ENCODE data around the gene MRPL51. TPM values are rescaled to one million over a fixed set of nuclear protein-coding genes. Genes with fewer than 3 reads are reported as not detected.
A peak's percentile ranks its signal among the peaks of the same experiment; 100 is the strongest.
"Not testable (repeated sequence)": the region's sequence is repeated elsewhere in the genome, so short reads cannot be mapped to it uniquely, and the experiment has no call there.

The MRPL51 gene
- total RNA-seq, 1 experiment from 2014 or later = 137 TPM

DNA sequence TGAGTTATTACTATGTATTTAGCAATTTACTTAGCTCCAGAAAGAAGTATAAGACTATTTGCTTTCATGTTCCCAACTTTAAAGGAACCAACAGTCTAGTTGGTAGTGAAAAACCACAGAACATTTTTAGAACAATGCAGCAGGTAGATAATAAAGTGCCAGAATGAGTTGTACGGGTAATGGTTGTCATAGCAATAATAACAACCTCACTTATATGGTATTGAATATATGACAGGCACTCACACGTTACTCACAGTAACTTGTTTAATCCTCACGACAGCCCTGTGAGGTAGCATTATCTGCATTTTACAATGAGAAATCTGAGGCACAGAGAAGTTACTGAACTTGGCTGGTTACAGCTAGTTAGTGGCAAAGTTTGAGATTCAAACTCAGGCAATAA, 30.6 kb upstream of the MRPL51 start:
- Histone ChIP-seq H3K4me3 (ENCODE audit: insufficient read depth, low read depth, low read length) (no peak overlapping the region), H3K27me3 (ENCODE audit: control insufficient read depth, insufficient read depth, low read length) (no peaks in the 10 kb centered on the region), H3K36me3 (replicated peaks; ENCODE audit: control insufficient read depth, insufficient read depth, low read length) (peaks cover 77% of the 10 kb centered on the region)
- no peak for DNase-seq

DNA sequence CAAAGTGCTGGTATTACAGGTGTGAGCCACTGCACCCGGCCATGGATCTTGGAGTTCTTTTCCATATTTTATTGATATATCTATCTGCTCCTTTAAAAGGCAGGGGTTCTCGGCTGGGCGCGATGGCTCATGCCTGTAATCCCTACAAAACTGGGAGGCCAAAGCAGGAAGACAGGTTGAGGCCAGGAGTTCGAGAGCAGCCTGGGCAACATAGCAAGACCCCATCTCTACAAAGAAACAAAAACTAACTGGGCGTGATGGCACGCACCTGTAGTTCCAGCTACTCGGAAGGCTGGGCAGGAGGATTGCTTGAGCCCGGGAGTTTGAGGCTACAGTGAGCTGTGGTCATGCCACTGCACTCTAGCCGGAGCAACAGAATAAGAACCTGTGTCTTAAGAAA, 29.1 kb upstream of the MRPL51 start:
- H3K27me3 ChIP-seq (ENCODE audit: control insufficient read depth, insufficient read depth, low read length) = no peaks in the 10 kb centered on the region
- peaks cover 70% of the 10 kb centered on the region for H3K36me3 ChIP-seq (replicated peaks; ENCODE audit: control insufficient read depth, insufficient read depth, low read length)
- H3K4me3 ChIP-seq (ENCODE audit: insufficient read depth, low read depth, low read length) = no peak overlapping the region
- no peak for DNase-seq

DNA sequence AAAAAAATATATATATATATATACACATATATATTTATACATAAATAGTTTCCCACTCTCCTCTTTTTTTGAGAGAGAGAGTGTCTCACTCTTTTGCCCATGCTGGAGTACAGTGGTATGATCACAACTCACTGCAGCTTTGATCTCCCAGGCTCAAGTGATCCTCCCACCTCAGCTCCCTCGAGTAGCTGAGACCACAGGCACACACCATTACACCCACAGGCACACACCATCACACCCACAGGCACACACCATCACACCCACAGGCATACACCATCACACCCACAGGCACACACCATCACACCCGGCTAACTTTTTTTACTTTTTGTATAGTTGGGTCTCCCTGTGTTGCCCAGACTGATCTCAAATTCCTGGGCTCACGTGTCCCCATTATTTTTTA, 27.1 kb upstream of the MRPL51 start:
- peaks cover 59% of the 10 kb centered on the region for H3K36me3 ChIP-seq (replicated peaks; ENCODE audit: control insufficient read depth, insufficient read depth, low read length)
- no peaks in the 10 kb centered on the region for H3K27me3 ChIP-seq (ENCODE audit: control insufficient read depth, insufficient read depth, low read length)
- DNase-seq = no peak
- H3K4me3 ChIP-seq (ENCODE audit: insufficient read depth, low read depth, low read length) = no peak overlapping the region

GRCh38 chr12:6508087-6508486, 15.0 kb upstream of the MRPL51 start:
- no peak overlapping the region for H3K4me3 ChIP-seq (ENCODE audit: insufficient read depth, low read depth, low read length)
- H3K36me3 ChIP-seq (replicated peaks; ENCODE audit: control insufficient read depth, insufficient read depth, low read length) = peaks cover 25% of the 10 kb centered on the region
- H3K27me3 ChIP-seq (ENCODE audit: control insufficient read depth, insufficient read depth, low read length) = no peaks in the 10 kb centered on the region
- no peak for DNase-seq

DNA sequence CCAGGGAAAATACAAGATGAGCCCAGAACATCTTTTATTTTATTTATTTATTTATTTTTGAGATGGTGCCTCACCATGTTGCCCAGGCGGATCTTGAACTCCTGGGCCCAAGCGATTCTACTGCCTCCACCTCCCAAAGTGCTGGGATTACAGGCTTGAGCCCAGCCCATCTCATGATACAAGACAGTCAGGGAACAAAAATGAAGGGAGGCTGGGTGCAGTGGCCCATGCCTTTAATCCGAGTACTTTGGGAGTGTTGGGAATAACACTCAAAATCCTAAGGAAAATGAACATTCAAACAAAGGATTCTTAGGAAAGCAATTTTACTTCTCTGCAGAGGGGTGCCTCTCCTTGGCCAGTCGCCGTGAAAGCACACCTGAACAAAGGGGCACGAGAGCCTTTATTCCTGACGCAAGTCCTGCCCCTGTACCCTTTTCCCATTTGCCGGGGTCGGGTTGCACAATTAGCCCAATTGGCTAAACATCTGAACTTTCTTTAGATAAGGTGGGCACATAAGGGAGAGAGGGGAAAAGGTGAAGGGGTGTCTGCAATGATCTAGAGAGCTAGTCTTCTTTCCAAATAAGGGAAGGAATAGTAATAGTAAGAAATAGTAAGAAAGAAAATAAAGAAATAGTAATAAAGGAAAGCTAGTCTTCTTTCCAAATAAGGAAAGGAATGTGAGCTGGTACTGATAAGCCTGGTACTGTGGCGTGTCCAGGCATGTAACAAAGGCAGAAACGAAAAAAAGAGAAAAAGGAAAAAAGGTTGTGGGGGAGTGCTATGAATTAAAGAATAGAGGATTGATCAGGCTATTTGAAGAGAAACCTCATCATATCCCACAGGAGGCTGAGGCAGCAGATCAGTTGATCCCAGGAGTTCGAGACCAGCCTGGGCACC, 14.3 kb upstream of the MRPL51 start:
- Histone ChIP-seq H3K4me3 (ENCODE audit: insufficient read depth, low read depth, low read length) (no peak overlapping the region), H3K36me3 (replicated peaks; ENCODE audit: control insufficient read depth, insufficient read depth, low read length) (peaks cover 22% of the 10 kb centered on the region), H3K27me3 (ENCODE audit: control insufficient read depth, insufficient read depth, low read length) (no peaks in the 10 kb centered on the region)
- DNase-seq = peak; percentile 65

DNA sequence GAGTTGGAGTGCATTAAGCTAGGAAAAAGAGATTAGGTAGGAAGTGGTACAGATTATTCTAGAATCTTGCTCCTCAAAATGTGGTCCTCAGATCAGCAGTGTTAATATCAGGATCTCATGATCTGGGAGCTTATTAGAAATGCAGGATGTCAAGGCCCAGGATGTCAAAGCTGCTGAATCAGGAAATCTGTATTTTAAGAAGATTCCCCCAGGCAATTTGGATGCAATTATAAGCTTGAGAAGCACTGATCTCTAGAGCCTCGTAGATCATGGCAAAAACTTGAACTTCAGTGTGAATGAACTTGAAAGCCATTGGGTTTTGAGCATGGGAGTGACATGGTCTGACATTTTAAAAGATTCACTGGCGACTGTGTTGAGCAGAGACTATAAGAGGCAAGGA, 7.4 kb upstream of the MRPL51 start:
- H3K4me3 ChIP-seq (ENCODE audit: insufficient read depth, low read depth, low read length) = no peak overlapping the region
- H3K27me3 ChIP-seq (ENCODE audit: control insufficient read depth, insufficient read depth, low read length) = no peaks in the 10 kb centered on the region
- DNase-seq = no peak
- H3K36me3 ChIP-seq (replicated peaks; ENCODE audit: control insufficient read depth, insufficient read depth, low read length) = peaks cover 24% of the 10 kb centered on the region

- peaks cover 27% of the 10 kb centered on the region for H3K36me3 ChIP-seq (replicated peaks; ENCODE audit: control insufficient read depth, insufficient read depth, low read length)
- H3K27me3 ChIP-seq (ENCODE audit: control insufficient read depth, insufficient read depth, low read length); DNase-seq; H3K4me3 ChIP-seq (ENCODE audit: insufficient read depth, low read depth, low read length): not testable (repeated sequence)
Observed at GRCh38 chr12:6497291-6497690, 4.2 kb upstream of the MRPL51 start.

DNA sequence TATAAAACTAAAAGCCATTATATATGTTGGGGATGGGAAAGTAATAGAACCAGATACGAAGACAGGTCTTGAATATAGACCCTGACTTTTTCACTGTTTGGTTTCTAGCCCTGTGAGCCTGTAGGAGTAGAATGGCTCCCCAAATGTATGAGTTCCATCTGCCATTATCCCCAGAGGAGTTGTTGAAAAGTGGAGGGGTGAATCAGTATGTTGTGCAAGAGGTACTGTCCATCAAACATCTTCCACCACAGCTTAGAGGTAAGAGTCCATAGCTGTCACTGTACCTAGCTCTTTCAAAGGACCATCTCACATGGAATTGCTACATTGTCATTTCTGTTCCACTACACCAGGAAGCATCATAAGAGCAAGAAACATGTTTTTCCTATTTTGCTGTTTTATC, 1.9 kb upstream of the MRPL51 start:
- no peak for DNase-seq
- Histone ChIP-seq H3K27me3 (ENCODE audit: control insufficient read depth, insufficient read depth, low read length) (no peaks in the 10 kb centered on the region), H3K36me3 (replicated peaks; ENCODE audit: control insufficient read depth, insufficient read depth, low read length) (peaks cover 28% of the 10 kb centered on the region), H3K4me3 (ENCODE audit: insufficient read depth, low read depth, low read length) (peak overlapping the region; percentile 89; the same call in 1 of the 2 replicates)

DNA sequence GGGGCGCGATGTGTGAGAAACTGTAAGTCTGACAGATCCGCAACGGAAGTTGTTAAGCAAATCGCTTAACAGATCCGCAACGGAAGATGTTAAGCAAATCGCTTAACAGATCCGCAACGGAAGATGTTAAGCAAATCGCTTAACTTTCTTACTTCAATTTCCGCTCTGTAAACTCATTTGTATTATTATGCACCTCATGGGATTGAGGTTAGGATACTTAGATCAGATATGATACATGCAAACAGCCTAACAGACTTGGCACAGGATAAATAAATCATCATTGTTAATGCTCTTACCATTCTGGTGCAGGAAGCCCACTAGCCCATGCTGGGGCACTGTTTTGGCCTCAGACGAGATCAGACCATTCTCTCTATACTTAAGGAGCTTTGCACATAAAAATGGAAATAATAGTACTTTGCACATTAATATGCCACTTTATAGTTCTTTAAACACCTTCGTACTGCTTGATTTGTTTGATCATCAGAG, 1.2 kb upstream of the MRPL51 start:
- no peak for DNase-seq
- Histone ChIP-seq H3K27me3 (ENCODE audit: control insufficient read depth, insufficient read depth, low read length) (no peaks in the 10 kb centered on the region), H3K4me3 (ENCODE audit: insufficient read depth, low read depth, low read length) (peak overlapping the region; percentile 89), H3K36me3 (replicated peaks; ENCODE audit: control insufficient read depth, insufficient read depth, low read length) (peaks cover 25% of the 10 kb centered on the region)

- peak within 1 kb of the TSS; percentile 89 for H3K4me3 ChIP-seq (ENCODE audit: insufficient read depth, low read depth, low read length)
- DNase-seq = peak; percentile 99
- peaks cover 23% of the 10 kb centered on the region for H3K36me3 ChIP-seq (replicated peaks; ENCODE audit: control insufficient read depth, insufficient read depth, low read length)
- no peaks in the 10 kb centered on the region for H3K27me3 ChIP-seq (ENCODE audit: control insufficient read depth, insufficient read depth, low read length)
Observed at GRCh38 chr12:6493497-6494257, 615 bp upstream of the MRPL51 start, which contains the start of gene NCAPD2. TSS of gene NCAPD2 (plus strand) at chr12:6494102. CDS start at chr12:6495099, 997 bp downstream.

- peaks cover 14% of the 10 kb centered on the region for H3K36me3 ChIP-seq (replicated peaks; ENCODE audit: control insufficient read depth, insufficient read depth, low read length)
- DNase-seq; H3K4me3 ChIP-seq (ENCODE audit: insufficient read depth, low read depth, low read length): not testable (repeated sequence)
Observed at GRCh38 chr12:6490673-6491072, 2.4 kb downstream of the MRPL51 start.

DNA sequence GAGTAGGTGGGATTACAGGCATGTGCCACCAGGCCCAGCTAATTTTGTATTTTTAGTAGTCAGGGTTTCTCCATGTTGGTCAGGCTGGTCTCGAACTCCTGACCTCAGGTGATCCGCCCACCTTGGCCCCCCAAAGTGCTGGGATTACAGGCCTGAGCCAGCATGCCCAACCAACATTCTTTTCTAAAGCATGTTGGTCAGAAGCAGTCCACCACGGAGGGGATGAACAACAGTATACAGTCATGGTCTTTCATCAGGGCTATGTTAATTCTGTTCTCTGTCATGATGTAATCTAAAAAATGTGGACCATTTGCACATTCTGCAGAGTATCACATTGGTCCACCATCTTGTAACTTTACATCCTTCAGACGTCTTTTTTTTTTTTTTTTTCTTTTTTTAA, 3.6 kb downstream of the MRPL51 start:
- no peak overlapping the region for H3K4me3 ChIP-seq (ENCODE audit: insufficient read depth, low read depth, low read length)
- H3K27me3 ChIP-seq (ENCODE audit: control insufficient read depth, insufficient read depth, low read length) = no peaks in the 10 kb centered on the region
- H3K36me3 ChIP-seq (replicated peaks; ENCODE audit: control insufficient read depth, insufficient read depth, low read length) = peaks cover 7% of the 10 kb centered on the region
- DNase-seq = no peak

More at GRCh38 chr12:6490673-6491072, 2.4 kb downstream of the MRPL51 start:
- H3K27me3 ChIP-seq (ENCODE audit: control insufficient read depth, insufficient read depth, low read length) = not testable (repeated sequence)

GRCh38 chr12:6488240-6488639, 4.8 kb downstream of the MRPL51 start:
- no peak for DNase-seq
- H3K36me3 ChIP-seq (replicated peaks; ENCODE audit: control insufficient read depth, insufficient read depth, low read length) = peaks cover 7% of the 10 kb centered on the region
- H3K4me3 ChIP-seq (ENCODE audit: insufficient read depth, low read depth, low read length) = no peak overlapping the region
- H3K27me3 ChIP-seq (ENCODE audit: control insufficient read depth, insufficient read depth, low read length) = no peaks in the 10 kb centered on the region

DNA sequence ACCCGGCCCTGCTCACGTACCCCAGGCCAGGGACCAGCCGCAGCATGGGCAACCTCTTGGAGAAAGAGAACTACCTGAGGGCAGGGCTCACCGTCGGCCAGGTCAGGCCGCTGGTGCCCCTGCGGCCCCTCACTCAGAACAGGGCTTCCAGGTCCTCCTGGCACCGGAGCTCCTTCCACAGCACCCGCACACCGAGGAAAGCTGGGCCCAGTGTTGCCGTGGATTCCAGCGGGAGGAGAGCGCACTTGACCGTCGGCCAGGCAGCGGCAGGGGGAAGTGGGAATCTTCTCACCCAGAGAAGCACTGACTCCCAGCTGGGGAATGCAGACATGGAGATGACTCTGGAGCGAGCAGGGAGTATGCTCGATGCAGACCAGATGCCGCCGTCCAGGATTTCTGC, 14.6 kb downstream of the MRPL51 start:
- DNase-seq = no peak
- Histone ChIP-seq H3K36me3 (replicated peaks; ENCODE audit: control insufficient read depth, insufficient read depth, low read length) (no peaks in the 10 kb centered on the region), H3K27me3 (ENCODE audit: control insufficient read depth, insufficient read depth, low read length) (no peaks in the 10 kb centered on the region), H3K4me3 (ENCODE audit: insufficient read depth, low read depth, low read length) (no peak overlapping the region)
